Kasumi-1 (cell line): Measurements from ENCODE around the gene CCK.

ENCODE experiments used
- DNase-seq, 2 experiments: peaks; one replicate each; lab custom pipeline; 2025; lab: John Stamatoyannopoulos, UW

Gene CCK

DNA sequence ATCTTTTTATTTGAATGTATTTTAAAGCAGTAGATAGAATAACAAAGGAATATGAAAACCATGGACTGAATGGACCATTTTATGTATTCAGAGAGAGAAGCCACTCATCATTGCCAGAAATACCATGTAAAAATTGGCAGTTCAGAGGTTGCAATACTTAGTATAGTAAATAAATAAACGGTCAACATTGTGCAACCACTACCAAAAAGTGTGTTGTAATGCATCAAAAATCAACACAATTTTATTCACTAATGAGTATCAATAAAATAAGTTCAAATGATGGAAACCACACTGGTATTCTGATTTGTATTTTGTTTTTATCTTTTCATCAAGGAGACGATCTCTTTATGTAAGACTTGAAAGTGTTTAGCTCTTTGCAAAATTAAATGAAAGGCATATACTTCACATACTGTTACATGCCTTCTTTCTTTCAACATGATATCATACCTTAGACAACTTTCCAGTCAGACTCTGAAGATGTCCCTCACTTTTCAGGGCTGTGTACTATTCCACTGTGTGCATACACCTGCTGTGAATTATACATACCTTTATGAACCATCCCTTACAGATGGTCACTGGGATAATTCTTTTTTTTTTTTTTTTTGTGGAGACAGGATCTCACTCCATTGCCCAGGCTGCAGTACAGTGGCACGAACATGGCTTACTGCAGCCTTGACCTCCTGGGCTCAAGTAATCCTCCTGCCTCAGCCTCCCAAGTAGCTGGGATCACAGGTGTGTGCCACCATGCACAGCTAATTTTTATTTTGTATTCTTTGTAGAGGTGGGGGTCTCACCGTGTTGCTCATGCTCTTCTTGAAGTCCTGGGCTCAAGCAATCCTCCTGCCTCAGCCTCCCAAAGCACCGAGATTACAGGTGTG is 40.3 kb downstream of the CCK start:
- DNase-seq, result no peak

DNA sequence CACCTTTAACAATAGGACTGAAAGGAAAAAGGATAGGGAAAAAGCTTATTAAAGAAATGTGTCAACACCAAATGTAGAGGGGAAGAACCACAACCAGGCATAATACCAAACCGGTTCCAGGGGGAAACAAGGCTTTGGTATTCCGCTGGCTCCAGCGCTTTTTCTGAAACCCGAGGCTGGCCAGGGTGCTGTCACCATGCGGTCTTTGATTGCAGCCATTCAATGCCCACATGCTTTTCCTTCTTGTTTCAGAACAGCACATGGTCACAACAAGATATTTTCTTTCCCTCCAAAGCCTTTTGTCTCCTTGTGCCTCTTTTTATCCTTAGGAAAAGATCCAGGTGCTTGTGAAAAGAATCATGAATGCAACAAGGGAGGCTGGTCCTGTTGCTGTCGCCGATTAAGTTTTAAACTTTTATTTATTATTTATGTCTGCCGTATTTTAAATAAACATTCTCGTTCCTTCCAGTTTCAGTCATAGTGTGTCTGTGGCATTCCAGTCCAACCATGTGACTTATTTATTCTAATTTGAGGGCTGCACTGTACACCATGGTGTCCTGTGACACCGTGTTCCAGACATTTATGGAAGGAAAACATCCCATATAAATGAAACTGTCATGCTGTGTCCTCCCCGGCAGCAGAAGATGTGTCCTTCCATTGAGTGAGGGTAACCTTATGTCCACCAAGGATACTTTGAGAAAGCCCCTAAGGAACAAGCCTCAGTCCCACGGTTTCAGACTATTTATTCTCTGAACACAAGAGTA is 41.1 kb downstream of the CCK start:
- DNase-seq, result no peak

DNA sequence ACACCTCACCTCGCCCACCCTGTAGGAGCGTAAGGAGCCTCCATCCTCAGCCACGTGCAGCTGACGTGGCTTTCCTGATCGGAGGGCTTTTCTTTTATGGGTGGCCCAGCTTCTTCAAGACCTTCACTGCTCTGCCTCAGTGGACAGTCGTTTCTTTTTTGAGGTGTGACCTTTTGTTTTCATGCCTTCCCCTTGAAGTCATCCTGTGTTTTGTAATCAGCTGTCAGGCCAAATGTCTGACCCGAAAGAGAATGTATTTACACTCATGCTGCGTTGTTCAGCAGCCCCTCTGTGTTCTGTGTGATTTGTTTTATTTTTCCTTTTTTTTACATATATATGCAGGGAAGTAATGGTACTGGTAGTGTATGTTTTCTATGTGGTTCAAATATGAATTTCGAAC is 41.8 kb downstream of the CCK start:
- no peak for DNase-seq

DNA sequence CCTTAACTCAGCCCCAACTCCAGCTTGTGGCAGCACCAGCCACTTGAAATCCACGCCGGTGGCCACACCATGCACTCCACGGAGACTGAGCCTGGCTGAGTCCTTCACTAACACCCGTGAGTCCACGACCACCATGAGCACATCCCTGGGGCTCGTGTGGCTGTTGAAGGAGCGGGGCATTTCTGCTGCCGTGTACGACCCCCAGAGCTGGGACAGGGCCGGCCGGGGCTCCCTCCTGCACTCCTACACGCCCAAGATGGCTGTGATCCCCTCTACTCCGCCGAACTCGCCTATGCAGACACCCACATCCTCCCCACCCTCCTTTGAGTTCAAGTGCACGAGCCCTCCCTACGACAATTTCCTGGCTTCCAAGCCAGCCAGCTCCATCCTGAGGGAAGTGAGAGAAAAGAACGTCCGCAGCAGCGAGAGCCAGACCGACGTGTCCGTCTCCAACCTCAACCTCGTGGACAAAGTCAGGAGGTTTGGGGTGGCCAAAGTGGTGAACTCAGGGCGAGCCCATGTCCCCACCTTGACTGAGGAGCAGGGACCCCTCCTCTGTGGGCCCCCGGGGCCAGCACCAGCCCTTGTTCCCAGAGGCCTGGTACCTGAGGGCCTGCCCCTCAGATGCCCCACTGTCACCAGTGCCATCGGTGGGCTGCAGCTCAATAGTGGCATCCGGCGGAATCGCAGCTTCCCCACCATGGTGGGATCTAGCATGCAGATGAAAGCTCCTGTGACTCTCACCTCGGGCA is 42.9 kb downstream of the CCK start:
- DNase-seq, result no peak

DNA sequence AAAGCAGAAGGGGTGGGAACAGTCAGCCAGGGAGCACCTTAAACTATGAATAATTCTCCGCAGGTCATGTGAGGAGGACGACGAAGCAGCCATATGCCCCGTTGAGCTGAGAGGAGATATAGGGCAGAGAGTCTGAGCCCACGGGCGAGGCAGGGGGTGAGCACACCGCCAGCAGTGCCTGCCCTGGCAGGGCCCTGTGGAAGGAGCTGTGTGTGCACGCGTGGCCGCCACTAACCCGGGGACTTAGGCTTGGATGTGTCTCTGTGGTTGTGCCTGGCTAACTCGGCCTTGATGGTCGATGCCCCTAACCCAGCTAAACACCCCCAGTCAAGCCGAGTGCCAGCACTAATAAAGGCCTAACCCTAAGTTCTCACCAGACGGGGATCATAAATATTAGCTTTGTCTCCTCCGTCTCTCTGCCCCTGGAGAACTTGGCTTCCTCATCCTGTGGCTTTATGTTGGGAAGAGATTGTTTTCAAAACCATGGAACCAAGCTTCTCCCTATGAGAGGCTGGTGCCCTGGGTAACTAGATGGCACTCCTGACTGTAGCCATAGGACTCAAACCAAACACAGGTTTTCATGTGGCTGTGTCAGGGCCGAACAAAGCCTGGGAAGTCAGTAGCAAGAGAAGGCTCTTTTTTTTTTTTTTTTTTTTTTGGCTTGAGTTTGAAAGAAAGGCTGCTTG is 45.4 kb downstream of the CCK start:
- no peak for DNase-seq

DNA sequence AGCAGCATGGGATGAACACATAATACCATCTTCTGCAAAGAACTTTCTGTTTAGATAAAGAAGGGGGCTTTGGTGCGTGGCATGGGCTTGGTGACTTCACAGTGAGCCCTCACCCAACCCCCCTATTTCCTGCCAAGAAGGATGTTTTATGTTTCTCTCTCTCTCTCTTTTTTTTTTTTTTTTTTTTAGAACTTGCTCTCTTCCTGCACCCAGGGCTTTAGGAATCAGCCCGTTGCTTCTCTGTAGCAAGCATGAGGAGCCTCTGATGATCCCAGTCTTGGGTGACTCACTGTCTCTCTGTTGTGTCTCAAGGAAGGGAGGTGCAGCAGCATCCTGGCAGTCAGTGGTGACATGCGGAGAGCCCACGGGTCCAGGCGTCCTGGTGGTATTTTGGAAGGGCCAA is 49.1 kb downstream of the CCK start:
- no peak for DNase-seq

DNA sequence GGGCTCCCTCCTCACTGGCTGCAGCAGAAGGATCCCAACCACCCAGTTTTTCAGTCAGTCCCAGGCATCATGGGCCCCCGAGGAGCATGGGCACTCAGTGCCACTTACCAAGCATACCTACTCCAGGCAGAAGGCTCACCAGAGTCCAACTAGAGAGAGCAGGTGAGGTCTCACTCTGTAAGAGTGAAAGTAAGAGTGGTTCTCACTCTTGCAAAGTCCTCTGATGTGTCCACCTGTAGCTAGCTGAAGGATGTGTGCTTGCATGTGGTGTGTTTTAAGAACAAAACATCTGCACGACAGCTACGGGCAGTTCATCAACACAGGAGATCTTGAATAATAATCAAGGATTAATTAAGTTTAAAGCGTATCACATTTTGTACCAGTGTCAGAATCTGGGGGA is 49.7 kb downstream of the CCK start:
- no peak for DNase-seq

DNA sequence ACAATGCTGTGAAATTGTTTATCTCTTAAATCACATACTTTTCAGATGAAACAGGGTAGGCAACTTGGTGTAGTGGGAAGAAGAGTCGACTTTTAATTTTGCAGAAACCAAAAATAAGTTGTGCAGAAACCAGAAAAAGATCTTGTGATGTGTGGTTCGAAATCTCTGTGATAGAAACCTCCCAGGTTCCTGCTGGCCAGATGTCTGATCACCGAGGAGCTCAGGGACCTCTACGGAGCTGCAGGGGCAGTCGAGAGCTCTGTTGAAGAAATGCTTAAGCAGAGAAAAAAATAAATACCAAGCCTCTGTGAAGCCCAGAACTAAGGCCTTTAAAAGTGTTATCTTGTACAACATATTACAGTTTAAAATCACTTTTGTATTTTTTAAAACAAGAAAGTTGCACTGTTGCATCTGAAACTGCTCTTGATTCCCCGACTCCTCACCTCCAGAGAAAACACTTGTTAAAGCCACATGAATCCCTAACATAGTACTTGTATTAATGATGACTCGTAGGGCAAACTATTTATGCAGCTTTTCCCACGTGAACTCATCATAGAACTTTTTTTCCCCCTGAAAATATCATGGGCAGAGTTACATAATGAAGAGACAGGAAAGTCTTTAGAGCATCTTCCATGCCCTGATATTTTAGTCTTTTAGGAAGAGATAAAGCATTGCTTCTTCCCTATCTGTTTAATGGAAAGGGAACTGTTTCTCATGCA is 51.3 kb downstream of the CCK start:
- DNase-seq, result no peak

DNA sequence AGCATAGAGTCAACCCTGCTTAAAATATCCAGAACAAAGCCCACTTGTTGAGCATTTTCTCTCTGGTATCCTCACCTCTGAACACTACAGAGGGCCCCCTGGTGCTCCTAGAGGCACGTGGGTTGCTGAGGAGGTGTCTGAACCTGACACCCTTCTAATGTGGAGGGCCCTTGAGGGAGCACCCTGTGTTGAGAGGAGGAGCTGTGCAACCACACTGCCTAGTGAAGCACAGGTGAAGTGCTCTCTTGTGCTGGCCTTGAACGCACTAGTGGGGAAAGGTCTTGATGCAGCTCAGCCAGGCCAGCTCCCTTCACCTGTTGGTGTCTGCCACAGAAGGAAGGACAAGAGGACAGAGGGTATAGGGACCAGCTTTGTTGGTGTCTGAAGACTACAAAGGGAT is 51.9 kb downstream of the CCK start:
- DNase-seq, result no peak

DNA sequence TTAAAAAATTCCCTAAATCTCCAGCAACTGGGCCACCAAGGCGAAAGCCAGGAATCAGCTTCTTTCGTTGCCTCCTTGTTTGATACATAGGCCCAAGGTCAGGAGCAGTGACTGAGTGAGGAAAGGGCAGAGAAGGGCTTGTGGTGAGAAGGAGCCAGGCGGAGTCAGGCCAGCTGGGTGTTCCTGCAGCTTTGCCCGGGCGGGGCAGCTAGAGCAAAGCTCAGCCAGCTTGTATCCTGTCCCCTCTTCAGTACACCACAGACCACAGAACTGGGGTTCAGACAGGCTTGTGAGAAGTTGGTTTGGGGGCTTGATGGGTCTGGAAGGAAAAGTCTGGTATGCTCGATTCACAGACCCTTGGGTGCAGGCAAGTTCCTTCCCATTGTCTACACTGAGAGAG is 52.6 kb downstream of the CCK start:
- DNase-seq, result no peak

DNA sequence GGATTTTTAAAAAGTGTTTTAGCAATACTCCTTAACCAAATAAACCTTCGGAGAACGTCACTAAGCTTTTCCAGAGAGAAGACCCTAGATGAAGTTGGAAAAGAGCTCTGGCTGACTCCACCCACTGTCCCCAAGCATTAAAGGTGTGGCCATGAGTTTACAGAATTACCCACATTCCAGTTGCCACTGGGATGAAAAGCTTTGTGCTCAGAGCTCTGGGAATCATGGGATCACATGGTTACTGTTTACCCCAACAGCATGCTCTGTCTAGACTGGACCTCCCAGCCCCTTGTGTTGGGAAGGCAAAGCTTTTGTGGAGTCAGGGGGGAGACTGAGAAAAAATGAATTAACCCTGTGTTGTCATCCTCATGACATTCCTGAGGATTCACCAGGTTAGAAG is 55.3 kb downstream of the CCK start:
- no peak for DNase-seq

DNA sequence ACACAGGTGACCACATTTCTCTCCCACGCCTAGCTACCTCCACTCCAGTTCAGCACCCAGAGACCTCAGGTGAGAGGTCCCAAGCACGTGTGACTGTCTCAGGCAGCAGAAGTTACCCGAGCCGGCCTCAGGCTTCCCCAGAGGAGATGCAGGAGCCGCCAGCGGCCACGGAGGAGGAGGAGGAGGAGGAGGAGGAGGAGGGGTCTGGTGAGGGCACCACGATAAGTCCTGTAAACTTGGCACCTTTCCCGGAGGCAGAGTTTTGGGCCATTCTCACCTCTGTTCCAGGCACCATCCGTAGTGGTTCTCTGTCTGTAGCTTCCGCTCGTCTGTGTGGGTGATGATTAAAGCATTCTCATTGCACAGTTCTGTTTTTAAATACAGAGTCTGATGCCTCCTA is 56.1 kb downstream of the CCK start:
- DNase-seq, result no peak
